ENCODE results near the gene GLIPR1L1.

DNA sequence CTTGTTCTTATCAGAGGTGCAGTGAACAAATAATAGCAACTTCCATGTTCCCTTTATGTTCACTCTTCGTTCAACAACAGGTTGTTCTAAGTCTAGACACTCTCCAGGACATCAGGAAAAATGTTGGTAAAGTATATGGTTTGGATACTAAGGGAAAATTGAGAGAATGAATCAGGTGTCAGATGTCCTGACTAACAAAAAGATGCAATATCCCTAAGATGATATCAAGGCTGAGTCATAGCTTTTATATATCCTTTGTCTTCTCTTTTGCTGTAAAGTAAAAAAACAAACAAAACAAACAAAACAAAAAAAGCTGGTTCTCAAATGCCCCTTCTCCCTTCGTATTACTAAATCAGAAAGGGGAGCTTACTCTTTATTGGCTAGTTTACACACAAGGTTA is 11.1 kb downstream of the GLIPR1L1 start:
- TF ChIP-seq ELF4 (IDR thresholded peaks at IDR 0.05) (no peak), NFRKB (IDR thresholded peaks at IDR 0.05) (no peak), BHLHE40 (IDR thresholded peaks at IDR 0.05; ENCODE audit: borderline replicate concordance) (no peak), FOXK2 (IDR thresholded peaks at IDR 0.05) (no peak), L3MBTL2 (conservative IDR thresholded peaks at IDR 0.05) (no peak), HDGF (IDR thresholded peaks at IDR 0.05; ENCODE audit: borderline replicate concordance) (no peak), SP1 (IDR thresholded peaks at IDR 0.05) (no peak), CTBP1 (IDR thresholded peaks at IDR 0.05; ENCODE audit: borderline replicate concordance) (no peak), ZNF384 (IDR thresholded peaks at IDR 0.05) (no peak), SUZ12 (IDR thresholded peaks at IDR 0.05) (no peak), TARDBP (IDR thresholded peaks at IDR 0.05) (no peak)
